Caco-2 (cell line): ENCODE results near the gene ATP6AP2. TPM values are rescaled to one million over a fixed set of nuclear protein-coding genes. Genes with fewer than 3 reads are reported as not detected.

Experiments
- BruUV-seq: library from RNA; stranded (reverse); fragments of 400-500 nt; replicated peaks from 2 replicates; lab custom pipeline; 2021; lab: Mats Ljungman, UMichigan
- CTCF ChIA-PET: fragments of 300-600 bp; sonication (Branson Sonifier 250); formaldehyde crosslinking; loops from one replicate; lab custom pipeline; 2022; ENCODE audit warnings: antibody characterized with exemption; lab: Charles Lee
- POLR2A ChIA-PET: fragments of 300-600 bp; sonication (Branson Sonifier 250); formaldehyde crosslinking; loops from one replicate; lab custom pipeline; 2022; ENCODE audit warnings: antibody characterized with exemption; lab: Charles Lee
- DNase-seq, 2 experiments: peaks; one replicate each; pipeline versions ENCODE4 v3.0.0 to v3.0.0-alpha.2; 2020 to 2022
- H3K27me3 ChIP-seq: replicated peaks from 2 replicates; pipeline ENCODE4 v1.6.0; 2011; ENCODE audit warnings: low read length; ENCODE audit not compliant: control insufficient read depth, insufficient read depth
- H3K36me3 ChIP-seq: 2 replicates; pipeline ENCODE4 v1.5.1; 2011; ENCODE audit warnings: low read length; ENCODE audit not compliant: control insufficient read depth, insufficient read depth
- H3K4me1 ChIP-seq: fragments of 250-450 bp; sonication (Bioruptor Pico); 2 replicates; pipeline ENCODE4 v1.5.1; 2020; ENCODE audit warnings: mild to moderate bottlenecking
- H3K4me3 ChIP-seq: 2 replicates; pipeline ENCODE4 v1.5.1; 2011; ENCODE audit warnings: low read depth, mild to moderate bottlenecking, control low read depth, low read length
- H3K9me3 ChIP-seq: fragments of 250-450 bp; sonication (Bioruptor Pico); 2 replicates; pipeline ENCODE4 v1.5.1; 2020; ENCODE audit warnings: mild to moderate bottlenecking, moderate library complexity
- H3K27ac Mint-ChIP-seq: one replicate; pipeline ENCODE4 v1.8.0; 2022; ENCODE audit warnings: mixed read lengths; ENCODE audit not compliant: unreplicated experiment
- H3K27me3 Mint-ChIP-seq: one replicate; pipeline ENCODE4 v1.8.0; 2022; ENCODE audit warnings: mixed read lengths; ENCODE audit not compliant: insufficient read depth, unreplicated experiment
- H3K36me3 Mint-ChIP-seq: one replicate; pipeline ENCODE4 v1.8.0; 2022; ENCODE audit warnings: mild to moderate bottlenecking, mixed read lengths; ENCODE audit not compliant: insufficient read depth, unreplicated experiment
- H3K4me1 Mint-ChIP-seq: one replicate; pipeline ENCODE4 v1.8.0; 2022; ENCODE audit warnings: low read depth, mixed read lengths; ENCODE audit not compliant: unreplicated experiment
- H3K4me3 Mint-ChIP-seq: one replicate; pipeline ENCODE4 v1.8.0; 2022; ENCODE audit warnings: mild to moderate bottlenecking, moderate library complexity, mixed read lengths; ENCODE audit not compliant: unreplicated experiment
- H3K9me3 Mint-ChIP-seq: one replicate; pipeline ENCODE4 v1.8.0; 2022; ENCODE audit warnings: mixed read lengths; ENCODE audit not compliant: unreplicated experiment
- CTCF ChIP-seq, 2 experiments: fragments of 200-600 bp in 1 of 2; IDR thresholded peaks; 1 replicate in 1 of 2; 2 replicates in 1 of 2; pipeline versions ENCODE4 v1.5.1 to v1.8.0; 2011 to 2022; ENCODE audit warnings: antibody characterized with exemption in 1 of 2, control low read depth in 1 of 2, inconsistent platforms in 1 of 2, low read depth in 1 of 2, low read length in 1 of 2, mild to moderate bottlenecking in 1 of 2, moderate library complexity in 1 of 2; ENCODE audit not compliant: insufficient read depth in 1 of 2, severe bottlenecking in 1 of 2, unreplicated experiment in 1 of 2
- intact Hi-C: fragments of 100-400 bp; cut with micrococcal nuclease; formaldehyde crosslinking; loops from one replicate; pipeline ENCODE4 v1.10.0; 2022; ENCODE audit not compliant: unreplicated experiment
- total RNA-seq: library from RNA; stranded (reverse); gene quantifications from 2 replicates; pipeline ENCODE4 v1.2.3, GENCODE V29; 2022

ATP6AP2 gene
- total RNA-seq, 1 experiment from 2014 or later = 90.0 TPM

GRCh38 chrX:40653535-40653934 lies 72.8 kb downstream of the ATP6AP2 start:
- Histone ChIP-seq H3K4me1 (no peaks in the 10 kb centered on the region), H3K9me3 (no peaks in the 10 kb centered on the region), H3K36me3 (no peaks in the 10 kb centered on the region), H3K4me3 (no peak overlapping the region), H3K27me3 (no peaks in the 10 kb centered on the region)
- no peaks in the 10 kb centered on the region for H3K9me3 Mint-ChIP-seq
- no peak overlapping the region for H3K27ac Mint-ChIP-seq
- POLR2A ChIA-PET = no interaction called here
- BruUV-seq = no TSS peak
- peaks cover 20% of the 10 kb centered on the region for H3K36me3 Mint-ChIP-seq
- no peak overlapping the region for H3K4me3 Mint-ChIP-seq
- H3K4me1 Mint-ChIP-seq = no peaks in the 10 kb centered on the region
- no peak for DNase-seq
- TF ChIP-seq CTCF (IDR thresholded peaks at IDR 0.05; ENCODE audit: insufficient read depth in 1 of 2, low read depth in 1 of 2, low read length in 1 of 2, severe bottlenecking in 1 of 2, unreplicated experiment in 1 of 2) = no peak
- H3K27me3 Mint-ChIP-seq = no peaks in the 10 kb centered on the region
- CTCF ChIA-PET = no interaction called here
- intact Hi-C loops = loop anchor here (10.0 kb wide), 2 partner anchors 471 to 601 kb away; no protein-coding TSS in a partner anchor

Other genes starting within 250 kb of the ATP6AP2 start
- gene MPC1L, start 42.5 kb downstream of the ATP6AP2 start, total RNA-seq = not detected in 2 replicates
- 7.9 and 8.7 TPM in 2 replicates for gene CXorf38, start 66.6 kb downstream of the ATP6AP2 start, total RNA-seq
- gene MED14, start 154.6 kb downstream of the ATP6AP2 start, total RNA-seq = 42.6 and 44.0 TPM in 2 replicates